ENCODE results near the gene ZNF597. TPM values are rescaled to one million over a fixed set of nuclear protein-coding genes. Genes with fewer than 3 reads are reported as not detected.

Gene ZNF597
- total RNA-seq, 1 experiment from 2014 or later, result not detected

- H3K9ac ChIP-seq (ENCODE audit: low read length), result no peak overlapping the region
- ATAC-seq (no peak), DNase-seq (no peak)
- no peaks in the 10 kb centered on the region for H3F3A ChIP-seq (ENCODE audit: low read length, unreplicated experiment)
- TF ChIP-seq EZH2 (IDR thresholded peaks at IDR 0.05; ENCODE audit: low read length, unreplicated experiment) (no peak), CTCF (conservative IDR thresholded peaks at IDR 0.05; ENCODE audit: low read depth, low read length) (no peak), EZH2phosphoT487 (IDR thresholded peaks at IDR 0.05; ENCODE audit: borderline replicate concordance, low read length) (no peak)
- no peaks in the 10 kb centered on the region for H3K79me2 ChIP-seq (ENCODE audit: low read length)
- no peak overlapping the region for H3K27ac ChIP-seq (ENCODE audit: low read length)
- ChIA-PET POLR2A (ENCODE audit: unreplicated experiment) (no interaction called here), CTCF (no interaction called here)
- H3K36me3 ChIP-seq (ENCODE audit: low read depth, low read length), result no peaks in the 10 kb centered on the region
- H3K27me3 ChIP-seq (ENCODE audit: low read length), result no peaks in the 10 kb centered on the region
- BruUV-seq (replicated peaks), result no TSS peak
- H3K9me2 ChIP-seq (replicated peaks; ENCODE audit: low read length), result no peaks in the 10 kb centered on the region
- intact Hi-C loops (cut with micrococcal nuclease), result no loop called here
- no peaks in the 10 kb centered on the region for H3K9me3 ChIP-seq (ENCODE audit: low read length)
- H3K4me1 ChIP-seq (ENCODE audit: insufficient read depth, low read length), result no peaks in the 10 kb centered on the region
- H2AFZ ChIP-seq (ENCODE audit: low read length), result no peak overlapping the region
- no peak overlapping the region for H3K4me2 ChIP-seq (ENCODE audit: low read length)
- no peaks in the 10 kb centered on the region for H4K20me1 ChIP-seq (ENCODE audit: low read length)
- H3K4me3 ChIP-seq (ENCODE audit: low read length), result no peak overlapping the region
These were observed 44.5 kb upstream of the ZNF597 start for GRCh38 chr16:3487521-3488410.

GRCh38 chr16:3486506-3487215, 43.4 kb upstream of the ZNF597 start:
- H3K9me2 ChIP-seq (replicated peaks; ENCODE audit: low read length), result no peaks in the 10 kb centered on the region
- no peaks in the 10 kb centered on the region for H3K9me3 ChIP-seq (ENCODE audit: low read length)
- no peak overlapping the region for H3K4me2 ChIP-seq (ENCODE audit: low read length)
- no peaks in the 10 kb centered on the region for H3K27me3 ChIP-seq (ENCODE audit: low read length)
- no TSS peak for BruUV-seq (replicated peaks)
- no peak overlapping the region for H2AFZ ChIP-seq (ENCODE audit: low read length)
- no peak for DNase-seq
- ChIA-PET POLR2A (ENCODE audit: unreplicated experiment) (no interaction called here), CTCF (no interaction called here)
- H3K27ac ChIP-seq (ENCODE audit: low read length), result no peak overlapping the region
- TF ChIP-seq EZH2phosphoT487 (IDR thresholded peaks at IDR 0.05; ENCODE audit: borderline replicate concordance, low read length), result no peak
- H3K79me2 ChIP-seq (ENCODE audit: low read length), result no peaks in the 10 kb centered on the region
- H3K36me3 ChIP-seq (ENCODE audit: low read depth, low read length), result no peaks in the 10 kb centered on the region
- H3K4me3 ChIP-seq (ENCODE audit: low read length), result no peak overlapping the region
- H3F3A ChIP-seq (ENCODE audit: low read length, unreplicated experiment), result no peaks in the 10 kb centered on the region
- ATAC-seq, result no peak
- no peaks in the 10 kb centered on the region for H3K4me1 ChIP-seq (ENCODE audit: insufficient read depth, low read length)
- intact Hi-C loops (cut with micrococcal nuclease), result no loop called here
- H3K9ac ChIP-seq (ENCODE audit: low read length), result no peak overlapping the region
- no peaks in the 10 kb centered on the region for H4K20me1 ChIP-seq (ENCODE audit: low read length)

- no peak for ATAC-seq
- no peak for DNase-seq
These were observed 42.7 kb upstream of the ZNF597 start for GRCh38 chr16:3485821-3486505.

More at GRCh38 chr16:3485821-3486505, 42.7 kb upstream of the ZNF597 start:
- H3K27me3 ChIP-seq (ENCODE audit: low read length), result no peaks in the 10 kb centered on the region
- no peaks in the 10 kb centered on the region for H3K36me3 ChIP-seq (ENCODE audit: low read depth, low read length)
- H3K4me1 ChIP-seq (ENCODE audit: insufficient read depth, low read length), result no peaks in the 10 kb centered on the region
- H4K20me1 ChIP-seq (ENCODE audit: low read length), result no peaks in the 10 kb centered on the region
- H3K4me2 ChIP-seq (ENCODE audit: low read length), result no peak overlapping the region
- H3K4me3 ChIP-seq (ENCODE audit: low read length), result no peak overlapping the region
- no peaks in the 10 kb centered on the region for H3K9me3 ChIP-seq (ENCODE audit: low read length)
- no peaks in the 10 kb centered on the region for H3F3A ChIP-seq (ENCODE audit: low read length, unreplicated experiment)
- BruUV-seq (replicated peaks), result no TSS peak
- POLR2A ChIA-PET (ENCODE audit: unreplicated experiment), result no interaction called here
- CTCF ChIA-PET, result no interaction called here
- H2AFZ ChIP-seq (ENCODE audit: low read length), result no peak overlapping the region
- no peaks in the 10 kb centered on the region for H3K79me2 ChIP-seq (ENCODE audit: low read length)
- H3K9me2 ChIP-seq (replicated peaks; ENCODE audit: low read length), result no peaks in the 10 kb centered on the region
- no peak overlapping the region for H3K27ac ChIP-seq (ENCODE audit: low read length)
- no peak for TF ChIP-seq EZH2 (IDR thresholded peaks at IDR 0.05; ENCODE audit: low read length, unreplicated experiment)
- no peak for TF ChIP-seq EZH2phosphoT487 (IDR thresholded peaks at IDR 0.05; ENCODE audit: borderline replicate concordance, low read length)
- no peak for TF ChIP-seq CTCF (conservative IDR thresholded peaks at IDR 0.05; ENCODE audit: low read depth, low read length)
- no peak overlapping the region for H3K9ac ChIP-seq (ENCODE audit: low read length)
- intact Hi-C loops (cut with micrococcal nuclease), result no loop called here

Measured in PC-3 (cell line).